Measurements from ENCODE around the gene GTF2A1L. TPM values are rescaled to one million over a fixed set of nuclear protein-coding genes. Genes with fewer than 3 reads are reported as not detected.

GTF2A1L gene
- total and polyA plus RNA-seq, 2 donors (not counting 3 experiments of a cell fraction or from before 2014, with no cell fraction given): 0.46 TPM; not detected in 1

GRCh38 chr2:48714245-48714644, 96.6 kb downstream of the GTF2A1L start:
- Histone ChIP-seq H3K9me1 (replicated peaks; ENCODE audit: control insufficient read depth, extremely low read depth, insufficient read depth, low read length) (no peaks in the 10 kb centered on the region), H3K4me3 (replicated peaks in 1 of 3; ENCODE audit: insufficient read depth in 1 of 3, low read depth in 1 of 3, low read length in 3 of 3) (no peak overlapping the region), H3K9me3 (replicated peaks; ENCODE audit: control insufficient read depth, insufficient read depth, low read length) (no peaks in the 10 kb centered on the region), H2AFZ (ENCODE audit: low read depth, low read length) (no peak overlapping the region), H3K36me3 (ENCODE audit: control insufficient read depth in 2 of 2, extremely low read depth in 1 of 2, insufficient read depth in 2 of 2, low read length in 2 of 2) (no peaks in the 10 kb centered on the region), H3K27ac (ENCODE audit: insufficient read depth, low read depth, low read length) (no peak overlapping the region), H4K20me1 (replicated peaks; ENCODE audit: control insufficient read depth, extremely low read depth, insufficient read depth, low read length) (no peaks in the 10 kb centered on the region), H3K4me1 (ENCODE audit: control insufficient read depth, extremely low read depth, insufficient read depth, low read length) (peaks cover 4% of the 10 kb centered on the region), H3K9ac (replicated peaks; ENCODE audit: extremely low read depth, insufficient read depth, low read length) (no peak overlapping the region), H3K4me2 (ENCODE audit: insufficient read depth, low read length) (no peak overlapping the region), H3K79me2 (ENCODE audit: control insufficient read depth, insufficient read depth, low read length) (no peaks in the 10 kb centered on the region), H3K27me3 (ENCODE audit: control insufficient read depth in 2 of 2, insufficient read depth in 2 of 2, low read length in 2 of 2) (no peaks in the 10 kb centered on the region)
- no peak for TF ChIP-seq GATA2 (IDR thresholded peaks at IDR 0.05; ENCODE audit: insufficient read depth, insufficient read length, low read depth, low read length)
- FAIRE-seq (no peak), DNase-seq (ENCODE audit: low read depth, low spot score) (no peak)
- intact Hi-C loops (cut with micrococcal nuclease) (no loop called here), dilution Hi-C loops (cut with MboI; ENCODE audit: extremely low pct_ligation_motif_present, low sequenced_read_pairs) (no loop called here)
- ChIA-PET CTCF (no interaction called here), POLR2A (no interaction called here)
- no TSS peak for BruUV-seq (replicated peaks)

GRCh38 chr2:48715042-48715899, 97.6 kb downstream of the GTF2A1L start:
- POLR2A ChIA-PET: no interaction called here
- BruUV-seq (replicated peaks): no TSS peak
- H3K4me2 ChIP-seq (ENCODE audit: insufficient read depth, low read length): no peak overlapping the region
- H4K20me1 ChIP-seq (replicated peaks; ENCODE audit: control insufficient read depth, extremely low read depth, insufficient read depth, low read length): no peaks in the 10 kb centered on the region
- H3K36me3 ChIP-seq (ENCODE audit: control insufficient read depth in 2 of 2, extremely low read depth in 1 of 2, insufficient read depth in 2 of 2, low read length in 2 of 2): no peaks in the 10 kb centered on the region
- FAIRE-seq (no peak), DNase-seq (ENCODE audit: low read depth, low spot score) (peak; percentile 39)
- H3K4me1 ChIP-seq (ENCODE audit: control insufficient read depth, extremely low read depth, insufficient read depth, low read length): peaks cover 4% of the 10 kb centered on the region
- no peaks in the 10 kb centered on the region for H3K79me2 ChIP-seq (ENCODE audit: control insufficient read depth, insufficient read depth, low read length)
- H3K27ac ChIP-seq (ENCODE audit: insufficient read depth, low read depth, low read length): no peak overlapping the region
- no peak overlapping the region for H3K4me3 ChIP-seq (replicated peaks in 1 of 3; ENCODE audit: insufficient read depth in 1 of 3, low read depth in 1 of 3, low read length in 3 of 3)
- no peaks in the 10 kb centered on the region for H3K27me3 ChIP-seq (ENCODE audit: control insufficient read depth in 2 of 2, insufficient read depth in 2 of 2, low read length in 2 of 2)
- TF ChIP-seq JUN (IDR thresholded peaks at IDR 0.05; ENCODE audit: borderline replicate concordance, insufficient read depth, insufficient read length, low read depth) (no peak), EZH2 (IDR thresholded peaks at IDR 0.05; ENCODE audit: borderline replicate concordance, low read depth, low read length, severe bottlenecking) (no peak), POLR2AphosphoS5 (IDR thresholded peaks at IDR 0.05; ENCODE audit: insufficient read depth, low read depth, low read length) (no peak), GATA2 (IDR thresholded peaks at IDR 0.05; ENCODE audit: insufficient read depth, insufficient read length, low read depth, low read length) (no peak), MYC (IDR thresholded peaks at IDR 0.05; ENCODE audit: low read depth, low read length) (no peak), FOS (IDR thresholded peaks at IDR 0.05; ENCODE audit: borderline replicate concordance, insufficient read depth, low read length) (no peak), POLR2A (IDR thresholded peaks at IDR 0.05; ENCODE audit: low read depth, low read length) (no peak)
- TF ChIP-seq, protein P1, sequence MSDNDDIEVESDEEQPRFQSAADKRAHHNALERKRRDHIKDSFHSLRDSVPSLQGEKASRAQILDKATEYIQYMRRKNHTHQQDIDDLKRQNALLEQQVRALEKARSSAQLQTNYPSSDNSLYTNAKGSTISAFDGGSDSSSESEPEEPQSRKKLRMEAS (IDR thresholded peaks at IDR 0.05; ENCODE audit: insufficient read depth, insufficient read length): no peak
- TF ChIP-seq, protein P2, sequence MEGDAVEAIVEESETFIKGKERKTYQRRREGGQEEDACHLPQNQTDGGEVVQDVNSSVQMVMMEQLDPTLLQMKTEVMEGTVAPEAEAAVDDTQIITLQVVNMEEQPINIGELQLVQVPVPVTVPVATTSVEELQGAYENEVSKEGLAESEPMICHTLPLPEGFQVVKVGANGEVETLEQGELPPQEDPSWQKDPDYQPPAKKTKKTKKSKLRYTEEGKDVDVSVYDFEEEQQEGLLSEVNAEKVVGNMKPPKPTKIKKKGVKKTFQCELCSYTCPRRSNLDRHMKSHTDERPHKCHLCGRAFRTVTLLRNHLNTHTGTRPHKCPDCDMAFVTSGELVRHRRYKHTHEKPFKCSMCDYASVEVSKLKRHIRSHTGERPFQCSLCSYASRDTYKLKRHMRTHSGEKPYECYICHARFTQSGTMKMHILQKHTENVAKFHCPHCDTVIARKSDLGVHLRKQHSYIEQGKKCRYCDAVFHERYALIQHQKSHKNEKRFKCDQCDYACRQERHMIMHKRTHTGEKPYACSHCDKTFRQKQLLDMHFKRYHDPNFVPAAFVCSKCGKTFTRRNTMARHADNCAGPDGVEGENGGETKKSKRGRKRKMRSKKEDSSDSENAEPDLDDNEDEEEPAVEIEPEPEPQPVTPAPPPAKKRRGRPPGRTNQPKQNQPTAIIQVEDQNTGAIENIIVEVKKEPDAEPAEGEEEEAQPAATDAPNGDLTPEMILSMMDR (IDR thresholded peaks at IDR 0.05; ENCODE audit: extremely low read depth in 1 of 2, insufficient read depth in 1 of 2, low read depth in 1 of 2, low read length in 2 of 2): no peak
- H2AFZ ChIP-seq (ENCODE audit: low read depth, low read length): no peak overlapping the region
- dilution Hi-C loops (cut with MboI; ENCODE audit: extremely low pct_ligation_motif_present, low sequenced_read_pairs): no loop called here
- intact Hi-C loops (cut with micrococcal nuclease): no loop called here
- H3K9ac ChIP-seq (replicated peaks; ENCODE audit: extremely low read depth, insufficient read depth, low read length): no peak overlapping the region
- CTCF ChIA-PET: no interaction called here
- no peaks in the 10 kb centered on the region for H3K9me3 ChIP-seq (replicated peaks; ENCODE audit: control insufficient read depth, insufficient read depth, low read length)
- H3K9me1 ChIP-seq (replicated peaks; ENCODE audit: control insufficient read depth, extremely low read depth, insufficient read depth, low read length): no peaks in the 10 kb centered on the region
